Measurements from ENCODE around the gene VAT1. TPM values are rescaled to one million over a fixed set of nuclear protein-coding genes. Genes with fewer than 3 reads are reported as not detected.
A peak's percentile ranks its signal among the peaks of the same experiment; 100 is the strongest.

The VAT1 gene
- total and polyA plus RNA-seq, 2 of the 13 experiments (the other 11 are each of a cell fraction or from before 2014, with no cell fraction given): 143 to 205 TPM

DNA sequence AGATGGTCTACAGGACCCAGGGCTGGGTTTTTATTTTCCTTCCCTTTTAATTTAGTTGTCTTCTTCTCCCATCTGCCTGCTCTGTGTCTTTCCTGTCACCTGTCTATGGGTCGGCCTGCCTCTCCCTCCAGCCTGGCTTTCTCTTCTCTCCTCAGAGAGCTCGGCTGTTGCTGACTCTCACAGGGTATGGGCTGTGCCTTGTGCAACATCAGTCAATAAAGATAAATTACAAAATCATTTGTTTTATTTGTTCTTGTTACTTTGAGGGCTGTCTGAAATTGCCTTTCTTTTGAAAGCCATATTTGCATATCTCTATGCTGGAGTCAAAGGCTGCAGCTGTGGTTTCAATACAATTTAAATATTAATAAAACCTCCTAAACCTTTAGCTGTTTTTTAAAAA, 18.5 kb upstream of the VAT1 start (continued):
- TF ChIP-seq SALL1 (CRISPR knock-in tag; IDR thresholded peaks at IDR 0.05) (peak; percentile 29; the same call in 1 of the 2 replicates), KLF12 (CRISPR knock-in tag; IDR thresholded peaks at IDR 0.05; ENCODE audit: borderline replicate concordance) (no peak), POLR2AphosphoS2 (IDR thresholded peaks at IDR 0.05; ENCODE audit: low read depth, low read length) (no peak), RAD51 (IDR thresholded peaks at IDR 0.05; ENCODE audit: borderline replicate concordance) (no peak), ZNF549 (CRISPR knock-in tag; IDR thresholded peaks at IDR 0.05) (no peak), ZNF713 (CRISPR knock-in tag; IDR thresholded peaks at IDR 0.05) (no peak), REXO4 (CRISPR knock-in tag; IDR thresholded peaks at IDR 0.05; ENCODE audit: borderline replicate concordance) (no peak), FLYWCH1 (CRISPR knock-in tag; IDR thresholded peaks at IDR 0.05) (no peak), GATAD2A (CRISPR knock-in tag; IDR thresholded peaks at IDR 0.05) (peak; percentile 69), RNF2 (conservative IDR thresholded peaks at IDR 0.05; ENCODE audit: low read depth) (no peak), ZNF17 (CRISPR knock-in tag; IDR thresholded peaks at IDR 0.05) (no peak), HOXA9 (CRISPR knock-in tag; IDR thresholded peaks at IDR 0.05; ENCODE audit: borderline replicate concordance) (no peak), ZNF564 (CRISPR knock-in tag; IDR thresholded peaks at IDR 0.05) (no peak), ZBTB3 (CRISPR knock-in tag; IDR thresholded peaks at IDR 0.05; ENCODE audit: borderline replicate concordance, low read depth) (no peak), SIX4 (CRISPR knock-in tag; IDR thresholded peaks at IDR 0.05) (no peak), HDAC6 (IDR thresholded peaks at IDR 0.05; ENCODE audit: low read depth, low read length) (no peak), ZNF746 (CRISPR knock-in tag; IDR thresholded peaks at IDR 0.05) (no peak), ZNF547 (CRISPR knock-in tag; IDR thresholded peaks at IDR 0.05) (no peak), NFATC3 (CRISPR knock-in tag; IDR thresholded peaks at IDR 0.05) (no peak), HMG20A (CRISPR knock-in tag; IDR thresholded peaks at IDR 0.05; ENCODE audit: borderline replicate concordance) (no peak), ZBTB8A (CRISPR knock-in tag; IDR thresholded peaks at IDR 0.05; ENCODE audit: borderline replicate concordance, low read depth) (no peak), ZNF543 (CRISPR knock-in tag; IDR thresholded peaks at IDR 0.05) (no peak), TMF1 (CRISPR knock-in tag; IDR thresholded peaks at IDR 0.05; ENCODE audit: low read depth) (no peak), TCF7 (IDR thresholded peaks at IDR 0.05; ENCODE audit: low read depth) (peak; percentile 60; the same call in 1 of the 2 replicates)
- TF ChIP-seq, protein P1, sequence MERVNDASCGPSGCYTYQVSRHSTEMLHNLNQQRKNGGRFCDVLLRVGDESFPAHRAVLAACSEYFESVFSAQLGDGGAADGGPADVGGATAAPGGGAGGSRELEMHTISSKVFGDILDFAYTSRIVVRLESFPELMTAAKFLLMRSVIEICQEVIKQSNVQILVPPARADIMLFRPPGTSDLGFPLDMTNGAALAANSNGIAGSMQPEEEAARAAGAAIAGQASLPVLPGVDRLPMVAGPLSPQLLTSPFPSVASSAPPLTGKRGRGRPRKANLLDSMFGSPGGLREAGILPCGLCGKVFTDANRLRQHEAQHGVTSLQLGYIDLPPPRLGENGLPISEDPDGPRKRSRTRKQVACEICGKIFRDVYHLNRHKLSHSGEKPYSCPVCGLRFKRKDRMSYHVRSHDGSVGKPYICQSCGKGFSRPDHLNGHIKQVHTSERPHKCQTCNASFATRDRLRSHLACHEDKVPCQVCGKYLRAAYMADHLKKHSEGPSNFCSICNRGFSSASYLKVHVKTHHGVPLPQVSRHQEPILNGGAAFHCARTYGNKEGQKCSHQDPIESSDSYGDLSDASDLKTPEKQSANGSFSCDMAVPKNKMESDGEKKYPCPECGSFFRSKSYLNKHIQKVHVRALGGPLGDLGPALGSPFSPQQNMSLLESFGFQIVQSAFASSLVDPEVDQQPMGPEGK (CRISPR knock-in tag; IDR thresholded peaks at IDR 0.05): no peak
- TF ChIP-seq, protein P2, sequence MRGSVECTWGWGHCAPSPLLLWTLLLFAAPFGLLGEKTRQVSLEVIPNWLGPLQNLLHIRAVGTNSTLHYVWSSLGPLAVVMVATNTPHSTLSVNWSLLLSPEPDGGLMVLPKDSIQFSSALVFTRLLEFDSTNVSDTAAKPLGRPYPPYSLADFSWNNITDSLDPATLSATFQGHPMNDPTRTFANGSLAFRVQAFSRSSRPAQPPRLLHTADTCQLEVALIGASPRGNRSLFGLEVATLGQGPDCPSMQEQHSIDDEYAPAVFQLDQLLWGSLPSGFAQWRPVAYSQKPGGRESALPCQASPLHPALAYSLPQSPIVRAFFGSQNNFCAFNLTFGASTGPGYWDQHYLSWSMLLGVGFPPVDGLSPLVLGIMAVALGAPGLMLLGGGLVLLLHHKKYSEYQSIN (CRISPR knock-in tag; IDR thresholded peaks at IDR 0.05; ENCODE audit: borderline replicate concordance): no peak
- TF ChIP-seq, protein P3, sequence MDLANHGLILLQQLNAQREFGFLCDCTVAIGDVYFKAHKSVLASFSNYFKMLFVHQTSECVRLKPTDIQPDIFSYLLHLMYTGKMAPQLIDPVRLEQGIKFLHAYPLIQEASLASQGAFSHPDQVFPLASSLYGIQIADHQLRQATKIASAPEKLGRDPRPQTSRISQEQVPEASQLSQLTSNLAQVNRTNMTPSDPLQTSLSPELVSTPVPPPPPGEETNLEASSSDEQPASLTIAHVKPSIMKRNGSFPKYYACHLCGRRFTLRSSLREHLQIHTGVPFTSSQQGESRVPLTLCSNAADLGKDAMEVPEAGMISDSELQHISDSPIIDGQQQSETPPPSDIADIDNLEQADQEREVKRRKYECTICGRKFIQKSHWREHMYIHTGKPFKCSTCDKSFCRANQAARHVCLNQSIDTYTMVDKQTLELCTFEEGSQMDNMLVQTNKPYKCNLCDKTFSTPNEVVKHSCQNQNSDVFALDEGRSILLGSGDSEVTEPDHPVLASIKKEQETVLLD (CRISPR knock-in tag; IDR thresholded peaks at IDR 0.05; ENCODE audit: low read depth): no peak
- TF ChIP-seq, protein P4, sequence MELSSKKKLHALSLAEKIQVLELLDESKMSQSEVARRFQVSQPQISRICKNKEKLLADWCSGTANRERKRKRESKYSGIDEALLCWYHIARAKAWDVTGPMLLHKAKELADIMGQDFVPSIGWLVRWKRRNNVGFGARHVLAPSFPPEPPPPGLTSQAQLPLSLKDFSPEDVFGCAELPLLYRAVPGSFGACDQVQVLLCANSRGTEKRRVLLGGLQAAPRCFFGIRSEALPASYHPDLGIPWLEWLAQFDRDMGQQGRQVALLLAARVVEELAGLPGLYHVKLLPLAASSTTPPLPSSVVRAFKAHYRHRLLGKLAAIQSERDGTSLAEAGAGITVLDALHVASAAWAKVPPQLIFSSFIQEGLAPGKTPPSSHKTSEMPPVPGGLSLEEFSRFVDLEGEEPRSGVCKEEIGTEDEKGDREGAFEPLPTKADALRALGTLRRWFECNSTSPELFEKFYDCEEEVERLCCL (CRISPR knock-in tag; IDR thresholded peaks at IDR 0.05; ENCODE audit: borderline replicate concordance): no peak
